GM04503 (cell line): ENCODE data around the gene RFC2.

ENCODE experiments used
- DNase-seq: peaks from one replicate; pipeline ENCODE4 v3.0.0-alpha.2; 2012; ENCODE audit warnings: low read depth

Gene RFC2

DNA sequence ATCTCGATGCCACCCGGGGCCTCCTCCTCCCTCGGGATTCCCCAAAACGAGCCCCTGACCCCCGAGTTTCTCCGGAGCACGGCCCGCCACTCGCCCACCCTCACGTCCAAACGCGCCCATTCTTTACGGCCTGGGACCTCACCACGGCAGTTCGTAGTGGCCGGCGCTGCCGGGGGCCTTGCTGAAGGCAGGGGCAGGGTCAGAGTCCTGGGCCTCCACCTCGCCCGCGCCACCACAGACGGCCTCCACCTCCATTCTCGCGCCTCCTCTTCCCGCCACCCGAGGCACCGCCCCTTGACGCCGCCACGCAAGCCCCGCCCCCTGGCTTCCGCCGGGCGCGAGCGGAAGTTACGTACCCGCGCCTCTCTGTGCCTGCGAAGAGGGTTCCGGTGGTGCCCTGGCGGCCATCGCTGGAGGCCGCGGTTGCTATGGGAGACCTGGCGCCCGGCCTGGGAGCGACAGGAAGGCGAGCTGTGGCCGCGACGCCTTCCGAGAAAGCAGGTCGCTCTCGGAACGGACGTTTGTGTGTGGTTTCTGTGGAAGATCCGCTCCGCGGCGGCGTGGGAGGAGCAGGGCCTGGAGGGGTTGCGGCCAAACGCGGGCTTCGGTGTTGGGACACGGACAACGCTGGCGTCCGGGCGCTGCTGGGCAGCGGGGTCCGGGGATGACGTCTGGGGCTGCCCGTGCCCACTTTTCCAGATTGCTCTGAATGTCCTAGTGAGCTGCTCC is at the start of gene RFC2:
RFC2 (minus strand) TSS at position 271 of the 729 bp plus-strand sequence; CDS start at position 255, 16 bp downstream.
- DNase-seq = peak; percentile 77

DNA sequence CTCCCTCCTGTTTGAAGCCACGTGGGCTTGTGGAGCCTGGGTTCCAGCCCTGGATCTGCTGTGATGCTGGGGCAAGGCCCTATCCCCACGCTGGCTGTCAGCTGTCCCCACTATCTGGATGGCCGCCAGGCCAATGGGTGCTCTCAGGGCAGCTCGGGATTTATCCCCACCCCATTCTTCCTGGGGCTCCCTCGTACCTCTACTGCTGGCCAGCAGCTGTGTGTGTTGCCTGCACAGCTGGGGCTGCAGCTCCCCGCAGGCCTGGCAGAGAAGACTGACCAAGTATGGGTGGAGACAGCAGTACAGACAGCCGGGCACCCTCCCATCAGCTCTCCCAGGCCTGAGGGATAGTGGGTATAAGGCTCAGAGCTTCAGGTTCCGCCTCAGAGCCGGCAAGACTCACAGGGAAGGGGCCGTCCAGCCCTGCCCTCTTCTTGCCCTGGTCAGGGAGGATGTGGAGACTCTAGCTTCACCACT is 48.6 kb upstream of the RFC2 start:
- no peak for DNase-seq

DNA sequence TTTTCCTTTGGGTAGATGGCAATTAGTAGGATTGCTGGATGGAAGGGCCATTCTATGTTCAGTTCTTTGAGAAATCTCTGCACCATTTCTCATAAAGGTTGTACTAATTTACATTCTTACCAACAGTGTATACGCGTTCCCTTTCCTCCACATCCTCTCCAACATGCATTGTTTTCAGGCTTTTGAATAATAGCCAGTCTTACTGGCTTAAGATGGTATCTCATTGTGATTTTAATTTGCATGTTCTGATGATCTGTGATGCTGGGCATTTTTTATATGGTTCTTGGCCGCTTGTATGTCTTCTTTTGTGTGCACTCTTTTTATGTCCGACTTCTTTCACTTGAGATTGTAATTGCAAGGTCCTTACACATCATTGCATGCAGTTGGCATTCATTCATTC is 46.7 kb upstream of the RFC2 start:
- DNase-seq = no peak

DNA sequence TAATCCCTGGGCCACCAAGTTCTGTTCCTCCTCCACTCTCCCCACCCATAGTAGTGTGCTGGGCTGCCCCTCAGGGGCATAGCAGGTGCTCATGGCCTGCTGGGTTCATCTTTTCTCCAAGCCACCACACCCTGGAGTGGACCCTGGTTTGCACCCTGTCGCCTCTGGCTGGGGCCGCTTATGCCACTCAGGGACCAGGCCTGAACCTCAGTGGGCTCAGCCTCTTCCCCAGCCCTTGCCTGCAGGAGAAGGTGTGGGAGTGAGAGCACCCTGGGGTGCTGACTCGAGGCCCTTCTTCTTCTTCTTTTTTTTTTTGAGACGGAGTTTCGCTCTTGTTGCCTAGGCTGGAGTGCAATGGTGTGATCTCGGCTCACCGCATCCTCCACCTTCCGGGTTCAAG is 45.2 kb upstream of the RFC2 start:
- no peak for DNase-seq

DNA sequence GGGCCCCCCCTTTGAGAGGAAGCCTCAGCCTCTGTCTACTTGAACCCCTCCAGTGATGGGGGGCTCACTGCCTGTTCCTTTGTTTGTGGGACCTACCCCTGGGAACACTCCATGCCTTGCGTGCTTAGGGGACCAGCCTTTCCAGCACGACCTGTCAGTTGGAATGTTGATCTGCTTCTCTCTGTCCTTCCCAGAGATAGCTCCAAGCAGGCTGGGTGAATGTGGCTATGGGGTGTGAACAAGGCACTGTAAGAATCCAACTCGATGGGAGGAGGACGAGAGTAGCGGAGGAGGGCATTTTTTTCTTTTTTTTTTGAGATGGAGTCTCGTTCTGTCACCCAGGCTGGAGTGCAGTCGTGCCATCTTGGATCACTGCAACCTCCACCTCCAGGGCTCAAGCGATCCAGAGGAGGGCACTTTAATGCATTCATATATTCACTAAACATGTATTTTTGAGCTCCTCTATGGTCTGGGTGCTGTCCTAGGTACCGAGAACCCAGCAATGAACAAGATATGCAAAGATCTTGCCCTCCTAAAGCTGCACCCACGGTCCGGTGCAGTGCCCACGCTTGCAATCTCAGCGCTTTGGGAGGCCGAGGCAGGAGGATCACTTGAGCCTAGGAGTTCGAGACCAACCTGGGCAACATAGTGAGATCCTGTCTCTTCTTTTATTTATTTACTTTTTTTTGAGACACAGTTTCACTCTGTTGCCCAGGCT is 43.5 kb upstream of the RFC2 start:
- no peak for DNase-seq

DNA sequence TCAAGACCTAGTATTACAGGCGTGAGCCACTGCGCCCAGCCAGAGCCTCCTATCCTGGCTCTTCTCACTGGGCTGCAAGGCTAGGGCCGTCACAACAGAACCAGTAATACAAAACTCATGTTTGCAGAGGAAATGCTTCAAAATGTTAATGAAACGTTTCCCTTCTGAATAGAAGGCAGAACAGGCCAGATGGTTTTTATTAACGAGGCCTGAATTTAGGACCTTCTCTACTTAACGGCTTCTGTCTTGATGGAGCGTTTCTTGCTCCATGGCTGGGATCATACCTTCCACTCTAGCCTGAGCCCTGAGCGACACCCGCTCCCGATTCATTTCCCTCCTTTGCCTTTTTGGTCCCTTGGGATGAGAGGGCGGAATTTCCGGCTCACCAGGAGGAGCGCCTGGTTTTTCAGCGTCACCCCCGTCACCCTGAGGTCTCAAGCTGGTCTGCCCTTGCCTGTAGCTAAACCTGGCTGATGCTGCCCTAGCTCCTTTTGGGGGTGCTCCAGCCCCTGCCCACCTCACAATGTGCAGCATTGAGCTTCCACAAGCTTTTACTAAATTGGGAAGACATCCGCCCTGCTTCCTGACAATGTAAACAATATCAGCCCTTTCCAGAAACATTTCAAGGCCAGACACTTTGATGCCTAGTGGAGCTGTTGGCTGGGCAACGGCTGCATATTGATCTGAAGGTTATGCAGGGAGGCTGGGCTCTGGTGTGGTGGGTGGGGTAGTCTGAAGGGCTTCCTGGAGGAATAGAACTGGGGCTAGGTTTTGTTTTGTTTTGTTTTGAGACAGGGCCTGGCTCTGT is 40.2 kb upstream of the RFC2 start:
- DNase-seq = peak; percentile 66

DNA sequence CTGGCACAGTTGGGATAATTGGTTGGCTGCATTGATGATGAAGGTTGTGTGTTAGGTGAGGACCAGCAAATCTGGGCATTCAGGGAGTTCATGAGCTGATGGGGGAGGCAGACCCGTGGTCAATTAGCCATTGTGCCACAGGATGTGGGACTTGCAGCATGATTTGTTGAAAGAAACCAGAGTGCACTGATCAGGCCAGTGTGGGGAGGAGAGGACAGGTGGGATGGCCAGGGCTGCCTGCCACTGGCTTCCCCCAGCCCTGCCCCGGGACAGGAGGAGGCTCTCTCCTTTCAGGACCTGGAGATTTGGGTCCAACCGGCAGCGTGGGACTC is 39.3 kb upstream of the RFC2 start:
- no peak for DNase-seq

DNA sequence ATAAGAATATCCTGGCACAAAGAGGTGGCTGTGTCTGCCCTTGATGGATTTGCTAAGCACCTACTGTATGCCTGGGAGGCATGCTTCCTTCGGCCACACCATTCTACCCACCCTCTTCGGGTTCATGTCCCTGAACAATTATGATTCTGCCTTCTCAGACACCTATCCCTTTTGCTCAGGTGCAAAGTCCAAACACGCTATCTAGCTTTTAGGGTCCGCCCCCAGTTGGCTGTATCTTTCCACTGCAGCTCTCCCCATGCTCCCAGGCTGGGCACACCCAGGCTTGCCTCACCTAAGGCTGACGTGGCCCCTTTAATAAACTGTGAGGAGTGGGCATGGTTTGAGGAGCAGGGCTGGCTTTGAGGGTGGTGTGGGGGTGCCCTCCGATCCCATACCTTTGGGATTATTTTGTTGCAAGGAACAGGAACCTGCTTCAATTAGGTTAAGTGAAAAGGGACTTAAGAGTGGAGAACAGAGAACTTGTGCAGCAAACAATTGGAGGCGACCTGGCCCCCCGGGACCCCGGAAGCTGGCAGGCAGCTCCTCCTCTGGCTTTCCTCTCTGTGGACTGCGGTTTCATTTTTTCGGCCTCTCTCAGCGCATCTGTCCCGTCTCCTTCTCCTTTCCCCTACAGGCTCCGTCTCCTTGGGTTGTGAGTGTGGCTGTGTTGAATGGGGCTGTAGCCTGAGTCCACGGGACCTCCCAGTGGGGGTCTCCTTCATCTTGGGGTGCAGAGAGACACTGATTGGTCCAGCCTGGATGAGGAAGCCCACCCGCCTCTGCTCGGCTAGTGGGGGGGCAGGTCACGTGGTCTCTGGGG is 38.8 kb upstream of the RFC2 start:
- DNase-seq = no peak

DNA sequence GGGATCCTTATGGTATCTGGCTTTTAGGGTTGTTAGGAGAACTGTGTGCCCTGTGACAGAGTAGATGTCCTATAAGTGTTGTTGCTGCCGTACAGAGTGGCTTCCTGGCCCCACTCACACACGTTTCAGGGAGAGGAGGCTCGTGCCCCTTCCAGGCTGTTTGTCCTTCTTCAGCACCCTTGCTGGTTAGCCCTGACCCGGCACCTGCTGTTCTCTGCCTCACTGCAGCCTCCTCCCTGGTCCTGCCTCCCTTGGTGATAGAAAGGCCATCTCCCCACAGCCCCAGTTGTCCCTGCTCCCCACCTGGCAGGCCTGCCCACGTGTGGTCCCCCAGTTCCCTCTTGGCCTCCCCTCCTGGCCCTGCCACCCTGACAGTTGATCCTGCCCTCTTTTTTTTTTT is 37.3 kb upstream of the RFC2 start:
- no peak for DNase-seq

DNA sequence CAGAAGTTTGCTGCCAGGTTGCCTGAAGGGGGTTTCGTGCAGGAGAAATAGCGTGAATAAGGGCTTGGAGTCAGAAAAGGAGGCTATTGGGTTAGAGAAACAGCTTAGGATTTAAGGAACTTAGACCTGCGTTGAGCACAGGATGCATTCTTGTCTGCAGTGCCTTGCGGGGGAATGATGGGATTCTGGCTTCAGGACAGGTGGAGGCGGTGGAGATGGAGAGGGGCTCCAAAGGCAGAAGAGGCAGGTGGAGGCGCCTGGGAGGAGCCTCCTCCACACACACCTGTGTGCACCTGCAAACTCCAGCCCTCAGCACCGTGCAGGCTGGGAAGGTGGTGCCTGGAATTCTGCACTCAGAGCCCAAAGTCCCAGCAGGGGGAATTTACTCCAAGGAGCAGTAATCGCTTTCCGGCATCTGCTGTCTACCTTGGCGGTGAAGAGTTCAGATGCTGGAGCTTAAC is 36.8 kb upstream of the RFC2 start:
- DNase-seq = no peak

DNA sequence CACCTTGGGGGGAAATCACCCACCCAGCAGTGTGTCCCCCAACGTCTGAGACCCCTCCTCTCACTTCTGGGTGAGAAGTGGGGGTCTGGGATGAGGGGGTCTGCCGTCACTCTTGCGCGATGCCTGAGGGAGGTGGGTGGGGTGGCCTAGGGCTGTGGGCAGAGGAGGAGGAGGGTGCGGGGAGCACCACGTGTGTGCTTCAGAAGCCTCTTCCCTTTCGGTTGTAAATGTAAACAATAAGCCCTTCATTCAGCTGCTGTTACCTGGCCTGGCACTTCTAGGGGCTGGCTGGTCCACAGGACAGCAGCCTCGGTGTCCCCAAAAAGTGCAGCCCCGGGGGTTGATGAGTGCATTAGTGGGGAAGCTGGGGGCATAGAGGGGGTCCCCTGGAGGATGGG is 36.4 kb upstream of the RFC2 start:
- no peak for DNase-seq

DNA sequence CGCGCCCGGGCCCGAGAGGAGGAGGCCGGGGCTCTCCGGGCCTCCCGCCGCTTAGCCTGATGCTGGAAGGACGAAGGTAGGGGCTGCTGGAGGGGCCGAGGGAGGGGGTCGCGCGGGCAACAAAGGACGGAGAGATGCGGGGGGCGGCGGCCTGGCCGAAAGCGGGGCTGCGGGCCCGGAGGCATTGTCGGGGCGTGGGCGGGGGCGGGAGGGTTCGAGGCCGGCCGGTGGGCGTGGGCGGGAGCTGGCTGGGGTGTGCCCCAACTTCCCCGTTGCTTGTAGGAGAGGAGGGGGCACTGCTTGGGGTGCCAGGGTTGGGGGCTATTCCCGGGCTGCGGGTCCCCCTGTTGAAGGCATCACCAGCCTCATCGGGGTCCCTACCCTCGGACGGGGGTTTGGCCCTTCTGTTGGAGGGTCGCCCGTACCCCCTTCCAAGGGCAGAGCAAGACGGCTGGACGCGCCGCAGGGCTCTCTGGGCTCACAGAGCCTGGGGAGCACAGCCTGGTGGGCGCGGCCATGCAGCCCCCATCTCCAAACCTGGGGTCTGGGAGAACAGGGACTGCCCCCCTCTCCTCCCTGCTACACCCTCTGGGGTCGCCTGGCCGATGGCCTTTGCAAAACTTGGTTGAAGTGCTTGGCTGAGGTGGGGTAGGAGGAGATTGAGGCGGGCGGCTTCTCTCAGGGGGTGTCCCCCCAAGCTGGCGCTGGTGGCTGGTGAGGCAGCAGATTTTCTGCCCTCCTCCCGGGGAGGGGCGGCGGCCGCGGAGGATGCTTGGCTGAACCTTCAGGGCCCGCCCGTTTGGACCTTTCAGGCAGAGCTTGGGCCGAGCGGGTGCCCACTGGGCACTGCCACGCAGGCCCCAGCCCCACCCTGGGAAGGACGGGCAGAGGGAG is 35.7 kb upstream of the RFC2 start:
- DNase-seq = no peak

DNA sequence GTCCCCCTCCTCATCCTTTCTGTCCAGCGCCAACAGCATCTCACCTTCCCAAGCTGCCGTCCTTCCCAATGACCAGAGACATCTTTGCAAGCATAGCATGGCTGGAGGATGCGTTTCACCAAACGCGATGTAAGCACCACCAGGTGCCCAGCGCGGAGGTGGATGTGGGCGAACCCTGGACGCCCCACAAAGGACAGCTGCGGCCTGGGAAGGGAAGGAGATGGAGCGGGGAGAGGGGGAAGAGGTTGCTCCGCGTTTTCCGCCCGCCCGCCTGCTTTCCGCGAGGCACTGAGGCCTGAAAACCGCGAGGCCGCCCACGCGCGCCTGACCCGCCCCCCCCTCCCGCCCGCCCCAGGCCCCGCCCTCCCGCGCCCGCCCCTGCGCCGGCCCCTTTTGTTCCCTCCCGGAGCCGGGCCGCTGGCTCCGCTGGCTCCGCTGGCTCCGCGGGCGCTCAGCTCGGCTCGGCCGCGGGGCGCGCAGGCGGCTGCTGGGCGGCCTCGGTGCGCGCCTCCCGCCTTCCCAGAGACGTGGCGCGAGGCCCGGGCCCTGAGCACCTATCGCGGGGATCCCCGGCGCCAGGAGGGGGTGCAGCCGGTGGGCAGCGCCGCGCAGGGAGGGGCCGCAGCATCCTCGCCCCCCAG is 34.9 kb upstream of the RFC2 start, which contains the start of gene CLIP2:
CLIP2 (plus strand) TSS at position 390 of the 641 bp plus-strand sequence. CDS start 28,140 bp downstream, outside the sequence.
- DNase-seq = no peak

DNA sequence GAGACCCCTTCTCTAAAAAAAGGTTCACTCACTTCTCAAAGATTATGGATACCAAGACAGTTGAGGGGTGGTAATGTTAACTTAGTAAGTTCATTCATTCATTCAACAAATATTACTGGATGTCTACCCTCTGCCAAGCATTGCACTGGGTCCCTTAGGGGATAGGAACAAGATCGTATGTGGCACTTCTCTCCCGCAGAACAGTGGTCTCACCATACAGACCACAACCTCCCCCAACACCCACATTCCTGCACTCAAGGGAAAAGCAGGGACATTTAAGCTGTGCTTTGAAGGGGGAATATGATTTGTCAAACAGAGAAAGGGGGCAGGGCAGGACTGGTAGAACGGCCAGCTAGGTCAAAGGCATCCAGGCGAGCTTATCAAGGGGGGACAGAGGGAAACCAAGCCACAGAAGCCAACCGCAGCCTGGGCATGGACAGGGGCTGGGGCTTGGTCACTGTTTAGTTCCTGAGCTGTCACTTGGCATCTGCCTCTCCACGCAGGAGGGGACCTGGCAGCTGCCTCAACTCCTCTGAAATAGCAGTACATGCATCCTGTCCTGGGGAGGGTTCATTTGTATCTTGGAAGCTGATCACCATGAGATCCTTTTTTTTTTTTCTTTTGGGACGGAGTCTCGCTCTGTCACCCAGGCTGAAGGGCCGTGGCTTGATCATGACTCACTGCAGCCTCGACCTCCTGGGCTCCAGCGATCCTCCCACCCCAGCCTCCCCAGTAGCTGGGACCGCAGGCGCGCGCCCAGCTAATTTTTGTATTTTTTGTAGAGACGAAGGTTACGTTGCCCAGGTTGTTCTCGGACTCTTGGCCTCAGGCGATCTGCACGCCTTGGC is 34.1 kb upstream of the RFC2 start:
- no peak for DNase-seq

DNA sequence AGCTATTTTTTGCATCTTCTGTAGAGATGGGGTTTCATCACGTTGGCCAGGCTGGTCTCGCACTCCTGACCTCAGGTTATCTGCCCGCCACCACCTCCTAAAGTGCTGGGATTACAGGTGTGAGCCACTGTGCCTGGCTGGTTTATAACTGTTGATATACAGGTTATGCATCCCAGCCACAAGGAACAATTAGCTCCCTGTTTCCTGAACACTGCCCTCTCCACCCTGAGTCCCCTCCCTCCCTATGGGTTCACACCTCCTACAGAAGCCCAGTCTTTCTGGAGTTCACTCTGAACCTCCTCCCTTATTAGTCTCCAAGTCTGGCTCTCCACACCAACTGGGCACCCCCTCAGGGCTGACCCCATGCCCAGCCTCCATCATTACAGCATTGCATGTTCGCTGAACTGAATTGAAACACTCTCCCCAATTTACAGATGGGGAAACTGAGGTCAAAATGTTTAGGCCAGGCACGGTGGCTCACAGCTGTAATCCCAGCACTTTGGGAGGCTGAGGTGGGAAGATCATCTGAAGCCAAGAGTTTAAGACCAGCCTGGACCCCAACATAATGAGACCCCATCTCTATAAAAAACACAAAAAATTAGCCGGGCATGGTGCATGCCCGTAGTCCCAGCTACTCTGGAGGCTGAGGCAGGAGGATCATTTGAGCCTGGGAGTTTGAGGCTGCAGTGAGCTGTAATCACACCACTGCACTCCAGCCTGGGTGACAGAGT is 33.3 kb upstream of the RFC2 start:
- no peak for DNase-seq

DNA sequence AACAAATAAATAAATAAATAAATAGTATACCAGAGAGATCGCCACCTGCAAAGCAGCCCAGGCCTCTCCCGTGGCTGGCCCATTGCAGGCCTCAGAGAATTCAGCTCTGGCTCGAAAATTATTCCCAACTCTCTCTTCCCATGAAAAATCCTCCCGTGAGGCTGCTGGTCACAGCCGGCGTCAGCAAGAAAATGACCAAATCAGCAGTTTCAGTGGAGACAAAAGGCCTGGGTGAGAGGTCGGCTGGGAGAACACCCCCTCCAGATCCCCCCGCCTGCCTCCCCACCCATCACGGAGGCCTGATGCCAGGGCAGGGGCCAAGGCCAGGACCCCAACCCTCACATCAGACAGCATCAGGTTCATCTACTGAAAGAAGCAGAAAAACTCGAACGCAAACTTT is 31.9 kb upstream of the RFC2 start:
- DNase-seq = no peak

DNA sequence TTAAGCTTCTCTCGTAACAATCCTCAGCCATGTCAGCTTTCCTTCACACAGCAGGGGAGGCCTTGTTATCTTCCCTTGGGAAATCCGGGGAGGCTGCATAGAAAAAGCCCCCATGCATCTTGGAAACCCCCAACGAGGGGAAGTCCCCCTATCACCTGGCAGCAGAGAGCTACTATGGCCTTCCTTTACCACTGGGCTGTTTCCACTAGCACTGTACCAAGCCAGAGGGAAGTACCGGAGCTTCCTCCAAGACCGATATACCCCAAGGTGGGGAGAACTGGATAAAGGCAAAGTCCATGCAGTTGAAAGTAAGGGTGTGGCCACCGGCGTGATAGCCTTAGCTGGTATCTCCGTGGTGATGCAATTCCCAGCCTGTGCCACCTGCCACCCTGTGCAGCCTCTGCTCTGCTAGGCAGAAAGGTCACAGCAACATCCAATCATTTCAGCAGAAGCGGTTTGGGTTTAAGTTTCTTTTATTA is 30.6 kb upstream of the RFC2 start:
- DNase-seq = no peak

DNA sequence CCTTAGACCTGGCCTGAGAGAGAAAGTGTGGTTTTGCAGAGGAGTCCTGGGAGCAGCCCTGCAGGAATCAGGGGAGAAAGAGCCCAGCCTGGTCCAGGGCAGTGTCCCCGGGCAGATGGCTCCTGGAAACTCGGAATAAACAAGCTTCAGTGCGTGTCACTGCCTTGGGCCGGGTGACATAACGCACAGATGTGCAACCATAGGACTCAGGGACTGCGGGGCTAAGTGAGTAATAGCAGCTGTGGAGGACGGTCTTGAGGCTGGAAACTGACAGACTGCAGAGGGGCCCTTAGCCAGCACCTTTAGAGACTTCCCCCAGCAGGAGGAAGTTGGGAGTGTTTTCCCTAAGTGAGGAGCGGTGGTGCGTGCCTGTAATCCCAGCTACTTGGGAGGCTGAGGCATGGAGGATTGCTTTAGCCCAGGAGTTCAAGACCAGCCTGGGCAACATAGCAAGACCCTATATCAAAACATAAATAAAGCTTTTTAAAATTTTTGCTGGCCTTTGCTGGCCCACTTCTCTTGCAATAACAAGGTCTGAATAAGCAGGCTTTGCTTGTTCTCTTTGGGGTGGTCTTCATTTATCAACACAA is 29.8 kb upstream of the RFC2 start:
- DNase-seq = no peak
